ENCODE data around the gene SLC26A2. TPM values are rescaled to one million over a fixed set of nuclear protein-coding genes. Genes with fewer than 3 reads are reported as not detected.

SLC26A2 gene
- total and polyA plus RNA-seq, 10 of the 15 experiments (the other 5 are each of a cell fraction or from before 2014, with no cell fraction given): 1.7 to 6.4 (median 4.2) TPM

DNA sequence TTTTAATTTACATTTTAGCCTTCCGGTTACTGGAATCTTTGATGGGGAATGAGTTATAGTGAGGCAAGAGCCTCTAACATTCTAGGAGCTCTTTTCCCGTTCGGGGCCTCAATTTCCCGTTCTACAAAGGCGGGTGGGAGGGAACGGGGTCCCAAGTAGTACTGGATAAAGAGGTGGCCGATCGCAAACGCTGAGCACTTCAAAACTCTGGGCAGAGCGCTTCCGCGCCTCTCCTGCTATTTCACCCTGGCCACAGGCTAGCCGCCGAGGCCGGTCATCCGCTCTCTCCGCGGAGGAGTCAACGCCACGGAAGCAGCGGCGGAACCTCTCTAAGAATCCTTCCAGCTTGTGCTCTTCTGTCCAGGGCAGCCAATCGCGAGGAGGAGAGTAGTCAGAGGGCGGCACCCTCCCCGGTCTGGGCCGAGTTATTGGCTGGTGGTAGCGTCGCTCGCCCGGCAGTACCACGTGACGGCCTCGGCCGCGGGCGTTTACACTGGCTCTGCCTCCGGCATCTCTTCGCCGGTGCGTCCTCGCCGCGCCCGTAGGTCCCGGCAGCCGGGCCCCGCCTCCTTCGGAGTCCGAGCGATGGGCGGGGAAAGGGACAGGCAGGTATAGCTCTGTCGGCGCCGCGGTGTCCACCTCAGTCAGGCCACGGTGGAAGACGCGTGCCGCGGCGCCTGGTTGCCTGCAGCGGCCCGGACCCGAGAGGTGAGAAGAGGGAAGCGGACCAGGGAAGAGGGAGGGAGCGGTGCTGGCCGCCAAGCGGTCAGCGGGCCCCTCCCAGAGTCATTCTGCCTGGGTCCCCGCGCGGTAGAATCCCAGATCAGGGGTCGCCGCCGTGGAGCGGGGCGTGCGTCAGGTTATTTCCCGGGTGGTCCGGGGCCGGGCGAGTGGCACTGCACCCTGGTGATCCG, at the start of gene SLC26A2 (continued):
- 0 out of 2 replicates have a peak, but pooled peaks have one; percentile 20 for TF ChIP-seq NKRF (conservative IDR thresholded peaks at IDR 0.05)
- 0 out of 2 replicates have a peak, but pooled peaks have one; percentile 61 for TF ChIP-seq BACH1 (IDR thresholded peaks at IDR 0.05; ENCODE audit: borderline replicate concordance)
- TF ChIP-seq NFYA (IDR thresholded peaks at IDR 0.05; ENCODE audit: borderline replicate concordance, low read depth, low read length): peak; percentile 80
- TF ChIP-seq POLR2A (IDR thresholded peaks at IDR 0.05; ENCODE audit: low read depth, low read length): peak; percentile 94
- TF ChIP-seq, protein P1, sequence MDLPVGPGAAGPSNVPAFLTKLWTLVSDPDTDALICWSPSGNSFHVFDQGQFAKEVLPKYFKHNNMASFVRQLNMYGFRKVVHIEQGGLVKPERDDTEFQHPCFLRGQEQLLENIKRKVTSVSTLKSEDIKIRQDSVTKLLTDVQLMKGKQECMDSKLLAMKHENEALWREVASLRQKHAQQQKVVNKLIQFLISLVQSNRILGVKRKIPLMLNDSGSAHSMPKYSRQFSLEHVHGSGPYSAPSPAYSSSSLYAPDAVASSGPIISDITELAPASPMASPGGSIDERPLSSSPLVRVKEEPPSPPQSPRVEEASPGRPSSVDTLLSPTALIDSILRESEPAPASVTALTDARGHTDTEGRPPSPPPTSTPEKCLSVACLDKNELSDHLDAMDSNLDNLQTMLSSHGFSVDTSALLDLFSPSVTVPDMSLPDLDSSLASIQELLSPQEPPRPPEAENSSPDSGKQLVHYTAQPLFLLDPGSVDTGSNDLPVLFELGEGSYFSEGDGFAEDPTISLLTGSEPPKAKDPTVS (IDR thresholded peaks at IDR 0.05; ENCODE audit: low read depth, low read length): no peak
- no peak for TF ChIP-seq STAT3 (IDR thresholded peaks at IDR 0.05; ENCODE audit: low read depth, low read length)
- peak; percentile 58; the same call in 1 of the 2 replicates for TF ChIP-seq GATAD2B (conservative IDR thresholded peaks at IDR 0.05; ENCODE audit: low read depth)
- TF ChIP-seq ZBED1 (IDR thresholded peaks at IDR 0.05; ENCODE audit: borderline replicate concordance): no peak
- no peak for TF ChIP-seq PRDM15 (CRISPR knock-in tag; IDR thresholded peaks at IDR 0.05)
- no peak for TF ChIP-seq MYB (IDR thresholded peaks at IDR 0.05; ENCODE audit: borderline replicate concordance, low read depth, low read length)
- TF ChIP-seq IRF3 (IDR thresholded peaks at IDR 0.05): peak; percentile 95
- TF ChIP-seq EED (IDR thresholded peaks at IDR 0.05; ENCODE audit: low read depth): no peak
- TF ChIP-seq KLF5 (IDR thresholded peaks at IDR 0.05; ENCODE audit: partially characterized antibody): no peak
- TF ChIP-seq CREM (IDR thresholded peaks at IDR 0.05; ENCODE audit: low read depth): peak; percentile 49; the same call in 1 of the 2 replicates
- peak; percentile 93 for TF ChIP-seq FOS (IDR thresholded peaks at IDR 0.05; ENCODE audit: borderline replicate concordance, extremely low read depth, insufficient read length)
- TF ChIP-seq E2F4 (IDR thresholded peaks at IDR 0.05; ENCODE audit: low read depth, low read length): no peak
- no peak for TF ChIP-seq ZNF217 (IDR thresholded peaks at IDR 0.05)
- no peak for TF ChIP-seq TBL1XR1 (IDR thresholded peaks at IDR 0.05; ENCODE audit: low read depth, low read length)
- no peak for TF ChIP-seq IRF4 (IDR thresholded peaks at IDR 0.05; ENCODE audit: low read depth, low read length)
- peak; percentile 57 for TF ChIP-seq FOXK2 (IDR thresholded peaks at IDR 0.05)
- TF ChIP-seq MYC (IDR thresholded peaks at IDR 0.05; ENCODE audit: insufficient read depth, insufficient read length, insufficient replicate concordance, low read length, severe bottlenecking): no peak
